Activated T-cell treated with anti-CD3 and anti-CD28 coated beads, Interleukin-2, amount 50 U/mL, for 72 hours (primary cell): ENCODE measurements around the gene LRIG2. TPM values are rescaled to one million over a fixed set of nuclear protein-coding genes. Genes with fewer than 3 reads are reported as not detected.

Experiments
- ATAC-seq, 2 donors: fragments of 150-1000 bp; cut with Tn5 transposase; replicated peaks in 1 of 2; 2 replicates each; pipeline ENCODE4 v1.10.0; 2021; ENCODE audit warnings: moderate library complexity in 2 of 2, mild to moderate bottlenecking in 1 of 2
- DNase-seq, 2 donors: peaks; one replicate each; pipeline ENCODE4 v3.0.0; 2021 to 2022; ENCODE audit warnings: mixed read lengths in 1 of 2
- H3K27ac Mint-ChIP-seq: one replicate; pipeline ENCODE4 v1.8.0; 2022; ENCODE audit warnings: mild to moderate bottlenecking, moderate library complexity, mixed read lengths
- H3K27me3 Mint-ChIP-seq: one replicate; pipeline ENCODE4 v1.8.0; 2022; ENCODE audit warnings: low read depth, mixed read lengths
- H3K36me3 Mint-ChIP-seq, 2 donors: one replicate each; pipeline ENCODE4 v1.8.0; 2022; ENCODE audit warnings: mixed read lengths in 2 of 2, mild to moderate bottlenecking in 1 of 2; ENCODE audit not compliant: insufficient read depth in 2 of 2
- H3K4me1 Mint-ChIP-seq: one replicate; pipeline ENCODE4 v1.8.0; 2022; ENCODE audit warnings: low read depth, mixed read lengths
- H3K4me3 Mint-ChIP-seq, 2 donors: one replicate each; pipeline ENCODE4 v1.8.0; 2022; ENCODE audit warnings: mild to moderate bottlenecking in 2 of 2, mixed read lengths in 2 of 2, moderate library complexity in 2 of 2
- H3K9me3 Mint-ChIP-seq, 2 donors: one replicate each; pipeline ENCODE4 v1.8.0; 2022; ENCODE audit warnings: mixed read lengths in 2 of 2
- total RNA-seq, 2 donors: library from RNA; stranded (reverse); gene quantifications; one replicate each; pipeline ENCODE4 v1.2.3, GENCODE V29; 2022

The LRIG2 gene
- total RNA-seq, 2 donors from 2014 or later = 11.5 to 14.7 TPM

DNA sequence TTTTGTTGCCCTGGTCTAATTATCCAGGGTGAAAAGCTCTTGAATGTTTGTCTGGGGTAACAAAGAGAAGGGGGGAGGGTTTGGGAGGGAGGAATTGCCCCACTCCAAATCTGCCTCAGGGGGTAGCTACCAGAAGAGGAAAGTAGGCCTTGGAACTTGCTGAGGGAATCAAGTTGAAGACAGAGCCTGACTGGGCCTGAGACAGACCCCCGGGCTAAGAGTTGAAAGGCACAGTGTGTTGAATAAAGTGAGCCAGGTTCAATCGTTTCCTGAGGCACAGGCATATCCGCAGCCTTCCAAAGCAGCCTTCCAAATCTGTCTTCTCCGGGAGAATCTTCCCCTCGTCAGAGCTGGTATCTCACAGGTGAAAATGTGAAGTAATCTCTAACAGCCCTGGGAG is 96.6 kb downstream of the LRIG2 start:
- Mint-ChIP-seq H3K27me3 (peaks cover under 1% of the 10 kb centered on the region), H3K4me1 (no peaks in the 10 kb centered on the region), H3K9me3 (peaks cover 5% of the 10 kb centered on the region in 2 donors), H3K27ac (no peak overlapping the region), H3K4me3 (no peak overlapping the region), H3K36me3 (peaks cover 4 to 5% of the 10 kb centered on the region in 2 donors)
- no peak for ATAC-seq
- DNase-seq = no peak

DNA sequence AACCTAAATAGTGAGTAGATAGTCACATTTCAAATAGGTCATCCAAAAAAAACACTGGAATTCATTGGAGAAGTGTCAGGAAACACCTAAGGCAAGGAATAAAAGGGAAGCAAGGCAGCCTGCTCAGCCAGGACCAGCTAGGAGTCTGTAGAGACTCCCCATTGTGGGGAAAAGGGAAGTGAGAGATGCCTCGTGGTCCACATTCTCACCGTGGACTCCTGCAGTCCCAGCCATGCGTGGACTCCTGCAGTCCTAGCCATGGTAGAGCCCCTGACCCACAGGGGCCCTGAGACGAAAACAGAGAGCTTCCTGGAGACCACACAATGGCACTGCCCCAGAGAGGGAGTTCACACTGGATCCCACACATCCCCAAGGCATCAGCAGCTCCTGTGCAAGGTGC is 97.5 kb downstream of the LRIG2 start:
- peaks cover 5% of the 10 kb centered on the region in 2 donors for H3K9me3 Mint-ChIP-seq
- no peaks in the 10 kb centered on the region for H3K4me1 Mint-ChIP-seq
- DNase-seq (no peak), ATAC-seq (no peak)
- no peak overlapping the region for H3K4me3 Mint-ChIP-seq
- H3K27ac Mint-ChIP-seq = no peak overlapping the region
- H3K27me3 Mint-ChIP-seq = peaks cover 8% of the 10 kb centered on the region
- peaks cover 4 to 5% of the 10 kb centered on the region in 2 donors for H3K36me3 Mint-ChIP-seq

GRCh38 chr1:113178106-113178505 is 105.1 kb downstream of the LRIG2 start:
- no peaks in the 10 kb centered on the region for H3K36me3 Mint-ChIP-seq
- H3K4me3 Mint-ChIP-seq = no peak overlapping the region
- H3K27me3 Mint-ChIP-seq = peaks cover 21% of the 10 kb centered on the region
- no peaks in the 10 kb centered on the region for H3K9me3 Mint-ChIP-seq
- no peaks in the 10 kb centered on the region for H3K4me1 Mint-ChIP-seq
- no peak for ATAC-seq
- H3K27ac Mint-ChIP-seq = no peak overlapping the region
- no peak for DNase-seq

DNA sequence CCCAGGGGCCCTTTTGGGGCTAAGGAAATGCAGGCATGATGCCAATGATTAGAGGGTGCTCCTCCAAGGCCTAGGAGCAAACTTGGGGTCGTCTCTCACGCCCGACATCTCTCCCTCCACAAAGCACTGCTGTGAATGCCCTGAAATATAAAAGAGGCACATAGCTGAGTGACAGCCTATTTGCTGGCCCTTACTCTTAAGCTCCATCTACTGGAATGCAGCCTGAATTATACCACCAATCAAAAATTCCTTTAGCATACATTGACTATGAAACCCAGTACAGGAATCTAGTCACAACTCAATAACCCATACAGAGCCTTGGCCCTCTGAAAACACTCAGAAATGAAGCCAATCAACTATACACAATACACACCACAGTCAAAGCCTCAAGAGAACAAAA is 105.5 kb downstream of the LRIG2 start:
- Mint-ChIP-seq H3K27me3 (peaks cover 21% of the 10 kb centered on the region), H3K4me3 (no peak overlapping the region), H3K36me3 (no peaks in the 10 kb centered on the region), H3K4me1 (no peaks in the 10 kb centered on the region), H3K27ac (no peak overlapping the region), H3K9me3 (no peaks in the 10 kb centered on the region)
- DNase-seq (no peak), ATAC-seq (no peak)

Other genes starting within 250 kb of the LRIG2 start
- 10 to 100 TPM; 55.6 to 70.5 TPM for gene SLC16A1, start 117.0 kb upstream of the LRIG2 start, total RNA-seq